HG02610 (cell line): ENCODE data around the gene CNIH4.
"Not testable (repeated sequence)": the region's sequence is repeated elsewhere in the genome, so short reads cannot be mapped to it uniquely, and the experiment has no call there.

Experiments
- ATAC-seq: cut with Tn5 transposase; IDR thresholded peaks from one replicate; pipeline ENCODE4 v1.9.1; 2021; ENCODE audit warnings: mild to moderate bottlenecking, moderate library complexity; ENCODE audit not compliant: unreplicated experiment

Gene CNIH4

GRCh38 chr1:224393294-224393693 is 36.6 kb downstream of the CNIH4 start:
- no peak for ATAC-seq

GRCh38 chr1:224399887-224400286 is 43.2 kb downstream of the CNIH4 start:
- no peak for ATAC-seq

GRCh38 chr1:224402472-224403036 is 45.9 kb downstream of the CNIH4 start:
- ATAC-seq: no peak

GRCh38 chr1:224404916-224405603 is 48.4 kb downstream of the CNIH4 start:
- ATAC-seq: no peak

GRCh38 chr1:224405604-224405970 is 48.9 kb downstream of the CNIH4 start:
- ATAC-seq: no peak

- no peak for ATAC-seq
Observed at GRCh38 chr1:224406216-224406615, 49.5 kb downstream of the CNIH4 start.

- no peak for ATAC-seq
Observed at GRCh38 chr1:224407571-224408293, 51.1 kb downstream of the CNIH4 start.

GRCh38 chr1:224408294-224408590 is 51.6 kb downstream of the CNIH4 start:
- no peak for ATAC-seq

- ATAC-seq: no peak
Observed at GRCh38 chr1:224411766-224412165, 55.1 kb downstream of the CNIH4 start.

GRCh38 chr1:224420106-224420505 is 63.4 kb downstream of the CNIH4 start:
- ATAC-seq: no peak

- no peak for ATAC-seq
Observed at GRCh38 chr1:224425279-224425884, 68.7 kb downstream of the CNIH4 start.

GRCh38 chr1:224426869-224427268 is 70.2 kb downstream of the CNIH4 start:
- not testable (repeated sequence) for ATAC-seq

GRCh38 chr1:224427346-224427745 is 70.7 kb downstream of the CNIH4 start:
- no peak for ATAC-seq

GRCh38 chr1:224428713-224429112 is 72.0 kb downstream of the CNIH4 start:
- ATAC-seq: not testable (repeated sequence)
